CD14-positive monocyte (primary cell): Measurements from ENCODE around the gene KRTAP12-2. TPM values are rescaled to one million over a fixed set of nuclear protein-coding genes. Genes with fewer than 3 reads are reported as not detected.
"Not testable (repeated sequence)": the region's sequence is repeated elsewhere in the genome, so short reads cannot be mapped to it uniquely, and the experiment has no call there.

Source experiments
- DNase-seq, 3 donors: peaks; one replicate each; pipeline ENCODE4 v3.0.0-alpha.2; 2011 to 2022
- H2AFZ ChIP-seq: 2 replicates; pipeline ENCODE4 v1.6.0; 2012; ENCODE audit warnings: mild to moderate bottlenecking, low read depth, low read length, inconsistent platforms; ENCODE audit not compliant: insufficient read depth, poor library complexity, severe bottlenecking
- H3K27ac ChIP-seq, 2 donors: 1 replicate in 1 of 2; 2 replicates in 1 of 2; pipeline ENCODE4 v1.5.1; 2012 to 2013; ENCODE audit warnings: low read length in 2 of 2, control low read depth in 1 of 2, inconsistent platforms in 1 of 2, low read depth in 1 of 2, mild to moderate bottlenecking in 1 of 2
- H3K27me3 ChIP-seq, 2 donors: one replicate each; pipeline versions ENCODE4 v1.6.0 to v1.6.1; 2011 to 2013; ENCODE audit warnings: low read length in 2 of 2; ENCODE audit not compliant: control insufficient read depth in 2 of 2, insufficient read depth in 2 of 2
- H3K36me3 ChIP-seq, 2 donors: replicated peaks in 1 of 2; 1 replicate in 1 of 2; 2 replicates in 1 of 2; pipeline versions ENCODE4 v1.5.1 to v1.6.1; 2012 to 2013; ENCODE audit warnings: low read length in 2 of 2, control low read depth in 1 of 2, inconsistent platforms in 1 of 2, mild to moderate bottlenecking in 1 of 2; ENCODE audit not compliant: insufficient read depth in 2 of 2, control insufficient read depth in 1 of 2
- H3K4me1 ChIP-seq, 2 donors: 1 replicate in 1 of 2; 2 replicates in 1 of 2; pipeline versions ENCODE4 v1.5.1 to v1.6.1; 2012 to 2013; ENCODE audit warnings: low read length in 2 of 2, control low read depth in 1 of 2, inconsistent platforms in 1 of 2, mild to moderate bottlenecking in 1 of 2, moderate library complexity in 1 of 2; ENCODE audit not compliant: insufficient read depth in 2 of 2, control insufficient read depth in 1 of 2
- H3K4me2 ChIP-seq: replicated peaks from 2 replicates; pipeline ENCODE3; 2012; ENCODE audit warnings: low read length, moderate library complexity, mild to moderate bottlenecking; ENCODE audit not compliant: poor library complexity, severe bottlenecking; ENCODE audit errors: extremely low read depth
- H3K4me3 ChIP-seq, 3 experiments: fragments of 200-600 bp in 1 of 3; sonication (generic) in 1 of 3; replicated peaks in 1 of 3; 1 replicate in 2 of 3; 2 replicates in 1 of 3; pipeline ENCODE4 v1.5.1; 2011 to 2013; ENCODE audit warnings: low read length in 3 of 3, mild to moderate bottlenecking in 3 of 3, control low read depth in 2 of 3, low read depth in 2 of 3, inconsistent platforms in 1 of 3, moderate library complexity in 1 of 3
- H3K79me2 ChIP-seq: 2 replicates; pipeline ENCODE4 v1.6.0; 2012; ENCODE audit warnings: mild to moderate bottlenecking, control low read depth, inconsistent platforms, low read length, moderate library complexity; ENCODE audit not compliant: insufficient read depth
- H3K9ac ChIP-seq: 2 replicates; pipeline ENCODE4 v1.6.0; 2017; ENCODE audit warnings: low read length, mild to moderate bottlenecking; ENCODE audit not compliant: insufficient read depth, poor library complexity, severe bottlenecking
- H3K9me3 ChIP-seq, 2 donors: replicated peaks in 1 of 2; 1 replicate in 1 of 2; 2 replicates in 1 of 2; pipeline versions ENCODE4 v1.5.1 to v1.6.1; 2012 to 2013; ENCODE audit warnings: low read length in 2 of 2, control low read depth in 1 of 2; ENCODE audit not compliant: control insufficient read depth in 1 of 2, insufficient read depth in 1 of 2
- H4K20me1 ChIP-seq: 2 replicates; pipeline ENCODE4 v1.6.0; 2012; ENCODE audit warnings: mild to moderate bottlenecking, low read length, control low read depth, moderate library complexity; ENCODE audit not compliant: insufficient read depth
- H3K27ac Mint-ChIP-seq, 7 donors: one replicate each; pipeline ENCODE4 v1.8.0; 2020; ENCODE audit warnings: mild to moderate bottlenecking in 7 of 7, mixed read lengths in 7 of 7, moderate library complexity in 6 of 7, inconsistent platforms in 2 of 7
- H3K27me3 Mint-ChIP-seq, 3 donors: one replicate each; pipeline ENCODE4 v1.8.0; 2021 to 2022; ENCODE audit warnings: low read depth in 3 of 3, mild to moderate bottlenecking in 3 of 3, mixed read lengths in 3 of 3, moderate library complexity in 3 of 3, inconsistent platforms in 1 of 3
- H3K36me3 Mint-ChIP-seq, 2 donors: one replicate each; pipeline ENCODE4 v1.8.0; 2020; ENCODE audit warnings: mixed read lengths in 2 of 2, inconsistent platforms in 1 of 2, mild to moderate bottlenecking in 1 of 2
- H3K4me1 Mint-ChIP-seq: one replicate; pipeline ENCODE4 v1.8.0; 2020; ENCODE audit warnings: mild to moderate bottlenecking, mixed read lengths
- H3K4me3 Mint-ChIP-seq, 2 donors: one replicate each; pipeline ENCODE4 v1.8.0; 2020; ENCODE audit warnings: mild to moderate bottlenecking in 2 of 2, mixed read lengths in 2 of 2, moderate library complexity in 1 of 2
- H3K9me3 Mint-ChIP-seq, 7 donors: one replicate each; pipeline ENCODE4 v1.8.0; 2020 to 2022; ENCODE audit warnings: mixed read lengths in 7 of 7, mild to moderate bottlenecking in 6 of 7, moderate library complexity in 6 of 7, inconsistent platforms in 2 of 7
- CTCF ChIP-seq: fragments of 200-600 bp; IDR thresholded peaks from one replicate; pipeline ENCODE4 v1.8.0; 2022; ENCODE audit warnings: antibody characterized with exemption, mild to moderate bottlenecking
- WGBS: methylation state at CpG from one replicate; pipeline ENCODE4 v1.1.5; 2013; ENCODE audit warnings: missing lambda C conversion rate; ENCODE audit not compliant: insufficient coverage; 5-methylcytosine and 5-hydroxymethylcytosine counted together
- intact Hi-C, 2 donors: fragments of 100-400 bp; cut with micrococcal nuclease; formaldehyde crosslinking; loops; one replicate each; pipeline versions ENCODE4 v1.15.0 to v1.15.1; 2023
- polyA plus RNA-seq, 3 donors: library from polyadenylated mRNA; depleted of rRNA in 1 of 3; unstranded in 2 of 3; stranded (reverse) in 1 of 3; fragments of 300-500 nt in 2 of 3; fragments of >200 nt in 1 of 3; fragmentation: Illumina TruSeq in 2 of 3; gene quantifications; 1 replicate in 2 of 3; 2 replicates in 1 of 3; pipeline ENCODE4 v1.2.3, GENCODE V29; 2012 to 2021

KRTAP12-2 gene
- polyA plus RNA-seq, 3 donors, result not detected

GRCh38 chr21:44648557-44649311 is 18.0 kb downstream of the KRTAP12-2 start:
- H3K4me3 Mint-ChIP-seq, result no peak overlapping the region
- Histone ChIP-seq H3K9me3 (peaks cover 12 to 18% of the 10 kb centered on the region in 2 donors), H3K27ac (no peak overlapping the region), H4K20me1 (no peaks in the 10 kb centered on the region), H3K27me3 (no peaks in the 10 kb centered on the region), H3K4me3 (no peak overlapping the region), H3K36me3 (no peaks in the 10 kb centered on the region), H3K9ac (no peak overlapping the region), H3K4me1 (no peaks in the 10 kb centered on the region), H3K79me2 (no peaks in the 10 kb centered on the region), H3K4me2 (no peak overlapping the region), H2AFZ (no peak overlapping the region)
- no peaks in the 10 kb centered on the region for H3K4me1 Mint-ChIP-seq
- 76% methylated on average over 27 of the region's 33 CpGs for WGBS
- H3K27ac Mint-ChIP-seq, result no peak overlapping the region
- H3K27me3 Mint-ChIP-seq, result peaks cover 2 to 13% (median 6%) of the 10 kb centered on the region in 3 donors
- no peak for DNase-seq
- H3K36me3 Mint-ChIP-seq, result no peaks in the 10 kb centered on the region
- intact Hi-C loops, result no loop called here
- peaks cover 15 to 36% (median 31%) of the 10 kb centered on the region in 7 donors for H3K9me3 Mint-ChIP-seq
- TF ChIP-seq CTCF, result no peak

GRCh38 chr21:44647222-44647552 is 19.5 kb downstream of the KRTAP12-2 start:
- Mint-ChIP-seq H3K27me3 (peaks cover 2 to 8% (median 6%) of the 10 kb centered on the region in 3 donors), H3K27ac (no peak overlapping the region), H3K36me3 (no peaks in the 10 kb centered on the region), H3K9me3 (peaks cover 17 to 38% (median 27%) of the 10 kb centered on the region in 7 donors), H3K4me3 (no peak overlapping the region), H3K4me1 (no peaks in the 10 kb centered on the region)
- H2AFZ ChIP-seq, result no peak overlapping the region
- H3K4me2 ChIP-seq, result no peak overlapping the region
- 63% methylated on average over 6 of the region's 8 CpGs for whole genome bisulfite sequencing
- no peak for DNase-seq
- TF ChIP-seq CTCF, result no peak
- no peak overlapping the region for H3K9ac ChIP-seq
- intact Hi-C loops, result no loop called here
- no peaks in the 10 kb centered on the region for H3K4me1 ChIP-seq
- H3K9me3 ChIP-seq, result peaks cover 12 to 26% of the 10 kb centered on the region in 2 donors
- no peaks in the 10 kb centered on the region for H4K20me1 ChIP-seq
- no peak overlapping the region for H3K27ac ChIP-seq
- no peaks in the 10 kb centered on the region for H3K79me2 ChIP-seq
- no peak overlapping the region for H3K4me3 ChIP-seq
- no peaks in the 10 kb centered on the region for H3K36me3 ChIP-seq
- H3K27me3 ChIP-seq, result no peaks in the 10 kb centered on the region

- WGBS, result 84% methylated on average over 17 of the region's 21 CpGs
Measured at GRCh38 chr21:44646366-44647221, 20.1 kb downstream of the KRTAP12-2 start, which contains the start of gene KRTAP10-11. Gene KRTAP10-11, plus strand, starts transcription at chr21:44646414. Its CDS starts 45 bp downstream, at chr21:44646459.

More at GRCh38 chr21:44646366-44647221, 20.1 kb downstream of the KRTAP12-2 start, which contains the start of gene KRTAP10-11:
- intact Hi-C loops, H3K27me3 ChIP-seq, H3K4me2 ChIP-seq, H3K9ac ChIP-seq, H3K27me3 Mint-ChIP-seq, H4K20me1 ChIP-seq, H3K4me3 ChIP-seq, DNase-seq, H2AFZ ChIP-seq, H3K36me3 ChIP-seq, H3K4me1 Mint-ChIP-seq, H3K27ac Mint-ChIP-seq, H3K4me3 Mint-ChIP-seq, H3K27ac ChIP-seq, H3K36me3 Mint-ChIP-seq, H3K79me2 ChIP-seq, H3K4me1 ChIP-seq: not testable (repeated sequence)
- peaks cover 17 to 42% (median 30%) of the 10 kb centered on the region in 7 donors for H3K9me3 Mint-ChIP-seq
- H3K9me3 ChIP-seq, result peaks cover 14 to 26% of the 10 kb centered on the region in 2 donors
